Psoas muscle (tissue), 8 donors: Measurements from ENCODE around the gene C12orf60. TPM values are rescaled to one million over a fixed set of nuclear protein-coding genes. Genes with fewer than 3 reads are reported as not detected.

Experiments used
- ATAC-seq, 4 donors: fragments of 200-7000 bp; cut with Tn5 transposase; one replicate each; pipeline ENCODE4 v1.9.1; 2020; ENCODE audit warnings: moderate library complexity in 3 of 4, mild to moderate bottlenecking in 2 of 4
- DNase-seq, 2 donors: peaks; one replicate each; pipeline ENCODE4 v3.0.0-alpha.2; 2020
- H3K27ac ChIP-seq: fragments of 200-600 bp; one replicate; pipeline ENCODE4 v1.8.0; 2022
- H3K27me3 ChIP-seq, 3 donors: fragments of 200-600 bp in 1 of 3; one replicate each; pipeline versions ENCODE4 v1.6.1 to v1.8.0; 2013 to 2022; ENCODE audit warnings: low read length in 2 of 3, mild to moderate bottlenecking in 2 of 3, moderate library complexity in 1 of 3; ENCODE audit not compliant: insufficient read depth in 3 of 3
- H3K36me3 ChIP-seq, 2 donors: fragments of 200-600 bp in 1 of 2; one replicate each; pipeline versions ENCODE4 v1.6.1 to v1.8.0; 2013 to 2022; ENCODE audit warnings: low read depth in 1 of 2, mild to moderate bottlenecking in 1 of 2, moderate library complexity in 1 of 2; ENCODE audit not compliant: insufficient read depth in 1 of 2
- H3K4me1 ChIP-seq: fragments of 200-600 bp; one replicate; pipeline ENCODE4 v1.8.0; 2022
- H3K4me3 ChIP-seq: fragments of 200-600 bp; one replicate; pipeline ENCODE4 v1.8.0; 2022; ENCODE audit warnings: mild to moderate bottlenecking
- H3K9me3 ChIP-seq: fragments of 200-600 bp; one replicate; pipeline ENCODE4 v1.8.0; 2022
- CTCF ChIP-seq: fragments of 200-600 bp; IDR thresholded peaks from one replicate; pipeline ENCODE4 v1.8.0; 2022; ENCODE audit warnings: antibody characterized with exemption
- WGBS, 3 donors: extraction: QIAGEN DNeasy Blood & Tissue Kit; methylation state at CpG; one replicate each; pipeline versions ENCODE4 v1.1.6 to v1.1.7; 2013; 5-methylcytosine and 5-hydroxymethylcytosine counted together
- intact Hi-C, 2 donors: fragments of 100-400 bp; cut with DNase I; formaldehyde crosslinking; loops; one replicate each; pipeline versions ENCODE4 v1.11.0 to v1.14.2; 2022
- polyA plus RNA-seq, 3 donors: library from polyadenylated mRNA; stranded (reverse); fragments of 200-250 nt; gene quantifications; one replicate each; pipeline ENCODE4 v1.2.3, GENCODE V29; 2013
- total RNA-seq, 4 donors: library from RNA; stranded (reverse); fragmentation: NEBNext Ultra II Directional in 2 of 4; extraction: Animal tissue kit (Norgen Biotek cat#: 25700) in 2 of 4; gene quantifications; one replicate each; pipeline versions ENCODE4 v1.2.1 to v1.2.4, GENCODE V29; 2021 to 2023
- donor health status: healthy with polysubstance abuse.
- donor health status: DM: no; HTN: no; CAD: no; lungs with moderate emphysema.
- donor health status: Bipolar disorder and iron deficiency.
- donor health status: healthy.
- donor health status: DM: yes; HTN: yes; CAD: no.
- donor health status: DM: no; HTN: no; CAD: no.
- donor health status: DM: no; HTN: no; CAD: no.
- donor health status: DM: yes; HTN: yes; CAD: no.

C12orf60 gene
- total and polyA plus RNA-seq, 7 donors, result 0.49 to 4.0 (median 1.8) TPM

DNA sequence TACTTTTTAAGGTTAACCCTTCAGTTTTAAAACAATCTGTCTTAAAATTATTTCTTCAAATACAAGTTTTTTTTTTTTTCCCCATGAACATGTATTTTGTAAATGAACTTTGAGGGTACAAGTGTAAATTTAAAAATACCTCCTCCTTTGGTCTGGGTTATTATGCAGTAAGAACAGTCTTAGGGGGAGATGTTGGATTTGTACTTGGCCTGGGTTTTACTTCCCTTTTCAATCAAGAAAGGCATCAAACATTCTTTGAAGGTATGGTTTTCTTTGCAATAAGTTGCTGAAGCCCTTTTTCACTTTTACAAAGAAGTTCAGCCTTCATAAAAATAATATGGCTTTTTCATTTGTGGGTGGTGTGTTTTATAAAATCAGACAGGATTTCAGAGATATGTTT, 20.7 kb upstream of the C12orf60 start:
- Histone ChIP-seq H3K27me3 (no peaks in the 10 kb centered on the region), H3K4me3 (no peak overlapping the region), H3K9me3 (no peaks in the 10 kb centered on the region), H3K36me3 (peaks cover 0 to 36% of the 10 kb centered on the region in 2 donors), H3K4me1 (no peaks in the 10 kb centered on the region), H3K27ac (no peak overlapping the region)
- ATAC-seq, result no peak
- intact Hi-C loops, result no loop called here
- TF ChIP-seq CTCF, result no peak
- no peak for DNase-seq

- intact Hi-C loops, result no loop called here
- Histone ChIP-seq H3K9me3 (no peaks in the 10 kb centered on the region), H3K36me3 (peaks cover 0 to 53% of the 10 kb centered on the region in 2 donors), H3K4me1 (no peaks in the 10 kb centered on the region), H3K4me3 (no peak overlapping the region), H3K27ac (no peak overlapping the region), H3K27me3 (no peaks in the 10 kb centered on the region)
- ATAC-seq, result no peak
- no peak for DNase-seq
- TF ChIP-seq CTCF, result no peak
- WGBS, 3 donors, result 91 to 94% (median 93%) methylated on average over 2 of the region's 2 CpGs
Observed at GRCh38 chr12:14784471-14784870, 19.0 kb upstream of the C12orf60 start.

GRCh38 chr12:14785568-14785967, 17.9 kb upstream of the C12orf60 start:
- H3K36me3 ChIP-seq, result peaks cover 5 to 64% of the 10 kb centered on the region in 2 donors
- DNase-seq (no peak), ATAC-seq (no peak)
- WGBS, 3 donors, result 90 to 97% (median 91%) methylated on average over 3 of the region's 3 CpGs
- H3K4me3 ChIP-seq, result no peak overlapping the region
- H3K4me1 ChIP-seq, result no peaks in the 10 kb centered on the region
- no peaks in the 10 kb centered on the region for H3K27me3 ChIP-seq
- no peak overlapping the region for H3K27ac ChIP-seq
- no peaks in the 10 kb centered on the region for H3K9me3 ChIP-seq
- no peak for TF ChIP-seq CTCF
- intact Hi-C loops, result no loop called here

DNA sequence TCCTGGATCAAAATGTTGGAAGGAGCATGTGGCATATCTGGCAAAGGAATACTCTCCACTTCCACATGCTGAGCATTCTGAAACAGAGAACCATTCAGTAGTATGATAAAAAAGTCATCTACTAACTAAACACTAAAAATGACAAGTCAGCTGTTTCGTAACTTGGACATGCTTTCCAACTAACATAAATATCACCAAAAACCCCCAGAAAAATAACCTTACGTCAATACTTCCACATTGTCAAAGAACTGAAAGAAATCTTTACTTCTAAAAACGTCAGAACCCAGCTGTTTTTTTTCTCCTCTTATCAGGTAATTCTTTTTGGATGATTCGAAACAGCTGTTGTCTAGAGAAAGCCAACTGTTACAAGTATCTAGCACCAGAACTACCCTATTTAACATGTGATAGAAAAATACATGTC, 8.4 kb upstream of the C12orf60 start:
- Histone ChIP-seq H3K36me3 (peaks cover 11 to 100% of the 10 kb centered on the region in 2 donors), H3K27me3 (no peaks in the 10 kb centered on the region), H3K9me3 (no peaks in the 10 kb centered on the region), H3K27ac (no peak overlapping the region), H3K4me1 (no peaks in the 10 kb centered on the region), H3K4me3 (no peak overlapping the region)
- TF ChIP-seq CTCF, result no peak
- DNase-seq (no peak), ATAC-seq (no peak)
- intact Hi-C loops, result no loop called here
- WGBS, 3 donors, result 71 to 74% (median 74%) methylated on average over 4 of the region's 4 CpGs

DNA sequence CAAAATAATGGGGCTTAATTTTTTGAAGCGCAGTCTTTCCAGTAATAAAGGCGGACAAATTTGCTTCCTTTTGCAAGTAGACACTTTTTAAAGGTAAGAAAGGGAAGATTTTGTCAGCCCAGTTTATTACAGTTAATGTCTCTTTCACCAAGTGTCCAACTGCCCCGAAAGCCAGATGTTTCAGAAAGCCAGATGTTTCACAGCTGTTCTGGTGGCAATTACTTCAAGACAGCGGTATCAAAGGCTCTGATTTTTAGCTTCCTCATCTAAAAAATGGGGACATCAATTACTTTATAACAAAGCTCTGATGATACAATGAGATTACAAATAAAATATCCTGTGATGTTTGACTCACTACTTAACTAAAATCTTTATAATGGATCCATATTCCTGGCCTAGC, 1.2 kb upstream of the C12orf60 start:
- Histone ChIP-seq H3K27ac (peak overlapping the region; percentile 94), H3K9me3 (no peaks in the 10 kb centered on the region), H3K4me3 (peak overlapping the region; percentile 94), H3K36me3 (peaks cover 7 to 43% of the 10 kb centered on the region in 2 donors), H3K27me3 (no peaks in the 10 kb centered on the region), H3K4me1 (peaks cover 23% of the 10 kb centered on the region)
- ATAC-seq, result no peak
- intact Hi-C loops, result loop anchor here (2.0 to 10.0 kb wide), 2 partner anchors 27 to 1083 kb away; partner anchors contain the start of gene STRAP (in 1 of the 2)
- WGBS, 3 donors, result 54 to 59% (median 56%) methylated on average over 4 of the region's 4 CpGs
- DNase-seq, result no peak
- TF ChIP-seq CTCF, result no peak
